Inflammatory macrophage (primary cell): ENCODE data around the gene ERFE.
"Not testable (repeated sequence)": the region's sequence is repeated elsewhere in the genome, so short reads cannot be mapped to it uniquely, and the experiment has no call there.

ENCODE experiments used
- DNase-seq, 2 donors: peaks; one replicate each; pipeline ENCODE4 v3.0.0-alpha.2; 2020 to 2022
- total RNA-seq, 18 experiments: gene quantifications; one replicate each; lab custom pipeline; 2026; ENCODE audit warnings: mixed read lengths in 6 of 18, inconsistent platforms in 2 of 18; lab: John Stamatoyannopoulos, UW

Gene ERFE, protein sequence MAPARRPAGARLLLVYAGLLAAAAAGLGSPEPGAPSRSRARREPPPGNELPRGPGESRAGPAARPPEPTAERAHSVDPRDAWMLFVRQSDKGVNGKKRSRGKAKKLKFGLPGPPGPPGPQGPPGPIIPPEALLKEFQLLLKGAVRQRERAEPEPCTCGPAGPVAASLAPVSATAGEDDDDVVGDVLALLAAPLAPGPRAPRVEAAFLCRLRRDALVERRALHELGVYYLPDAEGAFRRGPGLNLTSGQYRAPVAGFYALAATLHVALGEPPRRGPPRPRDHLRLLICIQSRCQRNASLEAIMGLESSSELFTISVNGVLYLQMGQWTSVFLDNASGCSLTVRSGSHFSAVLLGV
- total RNA-seq, result 0 to 2.6 (median 0.19) reads per million in 18 experiments

DNA sequence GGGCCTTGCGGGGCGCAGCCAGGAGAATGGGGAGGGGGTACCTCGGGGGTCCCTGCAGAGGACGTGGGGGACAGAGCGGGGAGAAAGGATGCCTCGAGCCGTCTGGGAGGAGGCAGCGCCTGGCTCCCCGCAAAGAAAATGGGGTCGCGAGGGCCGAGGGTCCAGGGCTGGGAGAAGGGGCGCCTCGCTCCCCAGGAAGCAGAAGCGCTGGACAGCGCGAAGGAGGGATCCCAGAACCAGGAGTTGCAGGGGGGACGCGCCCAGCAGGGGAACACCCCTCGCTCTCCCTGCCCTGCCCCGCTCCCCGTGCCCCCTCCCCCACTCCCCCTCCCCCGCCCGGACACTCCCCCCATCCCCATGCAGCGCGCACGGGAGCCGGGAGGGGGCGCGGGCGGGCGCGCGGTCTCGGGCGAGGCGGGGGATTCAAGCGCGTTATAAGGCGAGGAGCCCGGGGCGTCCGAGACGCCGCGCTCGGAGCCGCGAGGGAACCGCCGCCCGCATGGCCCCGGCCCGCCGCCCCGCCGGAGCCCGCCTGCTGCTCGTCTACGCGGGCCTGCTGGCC is at the start of gene ERFE:
Gene ERFE, plus strand, starts transcription at position 462 of the 562 bp plus-strand sequence. Its CDS starts 38 bp downstream, at position 500.
- peak; percentile 22 to 30 for DNase-seq

- DNase-seq, result no peak
Measured at GRCh38 chr2:238113611-238114010, 45.2 kb upstream of the ERFE start.

DNA sequence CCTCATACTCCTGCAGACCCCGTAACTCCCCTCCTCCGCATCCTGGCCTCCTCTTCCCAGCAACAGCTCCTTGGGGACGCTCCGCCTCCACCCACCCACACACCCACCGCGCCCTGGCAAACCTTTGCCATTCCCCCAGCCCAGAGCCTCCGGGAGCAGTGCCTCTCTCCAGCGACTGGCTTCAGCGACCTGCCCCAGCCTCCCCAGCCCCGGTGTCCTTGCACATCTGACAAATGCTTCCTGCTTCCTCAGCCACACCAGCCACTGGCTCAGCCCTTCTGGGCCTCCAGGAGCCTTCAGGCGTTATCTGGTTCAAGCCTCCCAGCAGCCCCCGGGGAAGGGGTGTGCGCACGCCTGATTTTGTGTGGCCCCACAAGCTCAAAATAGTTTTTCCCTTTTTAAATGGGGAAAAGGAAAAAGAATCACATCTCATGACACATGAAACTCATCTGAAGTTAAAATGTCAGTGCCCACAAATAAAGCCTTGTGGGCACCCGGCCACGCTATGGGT is 44.4 kb upstream of the ERFE start:
- DNase-seq, result no peak

GRCh38 chr2:238114851-238115660 is 43.7 kb upstream of the ERFE start:
- DNase-seq, result no peak

GRCh38 chr2:238115709-238116108 is 43.1 kb upstream of the ERFE start:
- not testable (repeated sequence) for DNase-seq

GRCh38 chr2:238116298-238117198 is 42.2 kb upstream of the ERFE start:
- DNase-seq, result no peak

DNA sequence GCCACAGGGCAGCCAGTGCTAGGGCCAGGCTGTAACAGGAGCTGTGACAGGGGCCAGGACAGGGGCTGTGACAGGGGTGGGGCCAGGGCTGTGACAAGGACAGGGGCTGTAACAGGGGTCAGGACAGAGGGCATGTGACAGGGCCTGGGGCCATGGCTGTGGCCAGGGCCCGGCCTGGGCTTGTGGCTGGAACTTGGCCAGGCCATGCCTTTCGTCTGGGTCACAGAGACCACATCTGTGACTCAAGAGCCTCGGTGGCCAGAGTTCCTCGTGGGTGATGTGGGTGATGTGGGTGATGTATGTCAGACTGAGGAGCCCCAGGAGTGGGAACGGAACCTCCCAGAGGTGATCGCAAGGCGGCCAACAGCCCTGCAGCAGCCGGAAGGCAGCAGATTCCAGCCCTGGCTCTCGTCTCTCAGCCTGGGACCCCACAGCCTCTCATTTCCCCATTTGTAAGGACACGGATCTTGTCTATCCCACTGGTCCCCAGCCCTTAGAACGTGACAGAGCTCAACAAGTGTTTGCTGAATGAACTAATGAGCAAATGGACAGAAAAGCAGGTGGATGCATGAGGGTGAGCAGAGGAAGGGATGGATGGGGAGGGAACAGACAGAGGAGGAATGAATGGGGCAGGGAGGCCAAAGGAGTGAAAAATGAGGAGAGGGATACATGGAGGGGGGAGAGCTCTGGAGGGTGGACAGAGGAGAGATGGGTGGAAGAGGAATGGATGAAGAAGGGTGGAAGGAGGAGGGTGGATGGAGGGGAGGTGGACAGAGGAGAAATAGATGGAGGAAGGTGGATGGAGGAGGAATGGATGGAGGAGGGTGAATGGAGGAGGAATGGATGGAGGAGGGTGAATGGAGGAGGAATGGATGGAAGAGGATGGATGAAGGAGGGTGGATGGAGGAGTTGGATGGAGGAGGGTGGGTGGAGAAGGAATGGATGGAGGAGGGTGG is 41.3 kb upstream of the ERFE start:
- no peak for DNase-seq

DNA sequence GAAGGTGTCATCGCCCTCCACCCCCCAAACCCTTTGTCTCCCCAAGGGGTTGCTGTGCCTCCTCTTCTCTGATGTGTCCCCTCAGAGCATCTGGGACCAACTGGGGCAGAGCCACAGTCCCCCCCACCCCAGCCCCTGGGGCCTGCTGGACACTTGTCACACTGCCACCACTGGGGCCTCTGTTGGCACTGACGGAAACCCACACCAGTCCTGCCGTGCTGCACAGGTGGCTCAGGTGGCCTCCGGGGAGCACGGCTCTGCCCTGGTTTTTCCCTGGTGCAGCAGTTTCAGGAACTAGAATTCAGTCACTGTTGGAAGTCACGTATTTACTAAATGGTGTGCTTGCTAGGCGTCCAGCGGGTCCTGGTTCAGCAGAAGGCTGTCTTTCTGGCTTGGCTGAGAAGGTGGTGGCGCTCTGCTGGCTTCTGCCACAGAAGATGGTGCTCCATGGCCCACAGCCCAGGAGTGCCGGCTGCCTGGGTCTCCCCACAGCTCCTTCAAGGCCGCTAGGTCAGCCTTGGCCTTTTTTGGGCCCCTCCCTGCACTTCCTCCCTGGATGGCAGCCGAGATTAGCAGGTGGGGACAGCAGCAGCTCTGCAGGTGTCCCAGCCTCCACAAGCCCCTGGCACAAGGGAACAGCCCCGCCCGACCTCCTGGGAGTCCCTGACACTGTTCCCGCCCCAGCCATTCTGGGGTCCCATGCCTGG is 38.9 kb upstream of the ERFE start:
- no peak for DNase-seq

- no peak for DNase-seq
Measured at GRCh38 chr2:238120463-238121298, 38.1 kb upstream of the ERFE start.

DNA sequence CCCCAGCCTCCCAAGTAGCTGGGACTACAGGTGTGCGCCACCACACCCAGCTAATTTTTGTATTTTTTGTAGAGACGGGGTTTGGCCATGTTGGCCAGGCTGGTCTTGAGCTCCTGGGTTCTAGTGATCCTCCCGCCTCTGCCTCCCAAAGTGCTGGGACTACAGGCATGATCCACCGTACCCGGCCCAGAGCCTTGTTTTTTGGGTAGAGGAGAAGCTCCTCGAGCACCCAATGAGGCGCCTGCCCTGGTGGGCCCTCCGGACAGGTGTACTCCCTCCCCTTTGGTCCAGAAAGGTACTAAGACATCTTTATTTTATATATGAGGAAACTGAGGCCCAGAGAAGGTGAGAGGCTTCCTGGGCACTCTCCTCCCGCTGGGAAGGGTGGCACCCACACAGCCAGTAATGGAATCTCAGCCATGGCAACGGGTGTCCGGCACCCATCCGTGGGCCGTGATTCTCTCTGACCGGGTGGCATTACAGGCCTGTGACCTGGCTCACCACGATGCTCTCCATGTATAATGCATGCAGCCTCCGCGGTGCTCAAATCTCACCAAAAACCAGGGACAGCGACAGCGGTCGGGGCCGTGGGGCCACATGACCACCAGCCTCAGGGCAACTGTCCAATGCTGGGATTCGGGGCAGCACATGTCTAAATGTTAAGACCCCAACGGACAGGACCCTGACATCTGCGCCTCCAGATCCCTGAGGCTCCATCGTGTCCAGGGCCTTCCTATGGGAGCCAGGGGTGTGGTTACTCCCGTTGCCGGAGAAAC is 37.1 kb upstream of the ERFE start:
- no peak for DNase-seq

- no peak for DNase-seq
Measured at GRCh38 chr2:238122287-238123217, 36.2 kb upstream of the ERFE start.

DNA sequence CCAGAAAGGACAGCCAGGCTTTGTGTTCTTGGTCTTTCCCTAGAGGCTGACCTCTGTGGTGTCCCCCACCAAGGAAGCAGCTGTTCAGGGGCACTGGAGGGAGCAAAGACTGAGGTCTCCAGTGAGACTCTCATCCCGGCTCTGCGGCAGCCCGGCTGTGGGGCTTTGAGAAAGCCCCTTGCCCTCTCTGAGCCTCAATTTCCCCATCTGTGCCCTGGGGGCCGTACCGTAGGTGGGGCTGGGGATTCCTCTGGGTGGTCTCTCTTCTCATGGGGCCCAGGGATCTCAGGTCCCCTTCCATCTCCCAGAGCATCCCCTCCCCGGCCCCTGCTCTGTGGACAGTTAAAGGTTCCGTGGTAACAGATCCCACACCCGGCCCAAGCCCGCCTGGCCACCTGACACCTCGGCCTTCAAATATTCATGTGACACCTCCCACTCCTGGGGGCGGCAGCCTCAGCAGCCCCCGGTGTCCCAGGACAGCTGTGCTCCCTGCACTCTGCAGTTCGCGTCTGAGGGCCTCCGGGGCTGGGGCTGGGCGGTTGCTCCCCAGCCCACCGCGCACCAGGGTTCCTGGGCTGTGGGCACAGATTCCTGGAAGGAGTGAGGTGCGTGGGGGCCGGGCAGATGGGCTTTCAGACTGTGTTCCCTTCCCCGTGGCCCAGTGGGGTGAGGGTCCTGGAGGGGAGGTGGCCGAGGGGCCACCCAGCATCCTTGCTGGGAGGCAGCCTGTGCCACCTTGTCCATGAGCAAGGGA is 35.4 kb upstream of the ERFE start:
- no peak for DNase-seq

- no peak for DNase-seq
Measured at GRCh38 chr2:238123991-238124470, 34.7 kb upstream of the ERFE start.

- DNase-seq, result no peak
Measured at GRCh38 chr2:238124488-238125126, 34.2 kb upstream of the ERFE start.

GRCh38 chr2:238125127-238125885 is 33.5 kb upstream of the ERFE start:
- no peak for DNase-seq
